ENCODE data around the gene LDLRAD2. TPM values are rescaled to one million over a fixed set of nuclear protein-coding genes. Genes with fewer than 3 reads are reported as not detected.

Gene LDLRAD2
- total RNA-seq, 1 donor from 2014 or later, result not detected

GRCh38 chr1:21831454-21831970, 19.4 kb downstream of the LDLRAD2 start:
- H3K27me3 Mint-ChIP-seq (ENCODE audit: insufficient read depth), result no peaks in the 10 kb centered on the region
- H3K36me3 Mint-ChIP-seq (ENCODE audit: low read depth), result peaks cover 10% of the 10 kb centered on the region
- intact Hi-C loops (cut with micrococcal nuclease), result no loop called here
- peaks cover 18% of the 10 kb centered on the region for H3K9me3 Mint-ChIP-seq
- DNase-seq (ENCODE audit: low spot score), result no peak
- no peaks in the 10 kb centered on the region for H3K4me1 Mint-ChIP-seq (ENCODE audit: low read depth)
- H3K4me3 Mint-ChIP-seq, result no peak overlapping the region
- no peak overlapping the region for H3K27ac Mint-ChIP-seq

DNA sequence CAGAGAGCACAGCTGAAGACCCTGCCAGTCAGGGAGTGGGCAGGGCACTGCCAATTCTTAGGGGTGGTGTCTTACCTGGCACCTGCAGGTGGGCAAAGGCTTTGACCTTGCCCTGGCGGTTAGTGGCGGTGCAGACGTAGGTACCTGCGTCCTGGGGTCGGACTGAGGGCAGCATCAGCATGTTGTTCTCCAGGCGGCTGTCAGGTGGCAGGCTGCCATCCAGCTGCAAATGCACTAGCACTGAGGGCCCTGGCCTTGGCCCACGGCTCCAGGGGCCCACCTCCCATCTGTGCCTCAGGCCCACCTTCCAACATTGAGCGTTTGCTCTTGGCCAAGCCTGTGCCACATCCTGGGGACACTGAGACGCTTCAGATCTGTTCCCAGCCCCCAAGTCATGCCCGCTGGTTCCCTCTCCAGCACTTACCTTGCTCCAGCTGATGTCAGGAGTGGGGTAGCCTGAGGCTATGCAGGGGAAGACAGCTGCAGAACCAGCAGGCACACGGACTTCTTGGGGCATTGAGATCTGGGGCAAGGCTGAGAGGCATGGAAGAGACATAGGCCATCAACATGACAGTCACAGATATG, 21.4 kb downstream of the LDLRAD2 start:
- no peaks in the 10 kb centered on the region for H3K4me1 Mint-ChIP-seq (ENCODE audit: low read depth)
- H3K27me3 Mint-ChIP-seq (ENCODE audit: insufficient read depth), result no peaks in the 10 kb centered on the region
- peaks cover 18% of the 10 kb centered on the region for H3K9me3 Mint-ChIP-seq

GRCh38 chr1:21834094-21834493, 22.0 kb downstream of the LDLRAD2 start:
- Mint-ChIP-seq H3K4me3 (no peak overlapping the region), H3K4me1 (ENCODE audit: low read depth) (no peaks in the 10 kb centered on the region), H3K36me3 (ENCODE audit: low read depth) (peaks cover 10% of the 10 kb centered on the region), H3K27ac (no peak overlapping the region), H3K9me3 (peaks cover 18% of the 10 kb centered on the region), H3K27me3 (ENCODE audit: insufficient read depth) (no peaks in the 10 kb centered on the region)
- intact Hi-C loops (cut with micrococcal nuclease), result no loop called here
- DNase-seq (ENCODE audit: low spot score), result no peak

More for the DNA sequence above, 21.4 kb downstream of the LDLRAD2 start:
- intact Hi-C loops (cut with micrococcal nuclease), result no loop called here
- no peak overlapping the region for H3K4me3 Mint-ChIP-seq
- no peak for DNase-seq (ENCODE audit: low spot score)
- H3K36me3 Mint-ChIP-seq (ENCODE audit: low read depth), result peaks cover 10% of the 10 kb centered on the region
- H3K27ac Mint-ChIP-seq, result no peak overlapping the region

GRCh38 chr1:21834666-21835065, 22.6 kb downstream of the LDLRAD2 start:
- no peak for DNase-seq (ENCODE audit: low spot score)
- Mint-ChIP-seq H3K36me3 (ENCODE audit: low read depth) (peaks cover 10% of the 10 kb centered on the region), H3K4me3 (no peak overlapping the region), H3K4me1 (ENCODE audit: low read depth) (no peaks in the 10 kb centered on the region), H3K27ac (no peak overlapping the region), H3K27me3 (ENCODE audit: insufficient read depth) (no peaks in the 10 kb centered on the region), H3K9me3 (peaks cover 18% of the 10 kb centered on the region)
- intact Hi-C loops (cut with micrococcal nuclease), result no loop called here

DNA sequence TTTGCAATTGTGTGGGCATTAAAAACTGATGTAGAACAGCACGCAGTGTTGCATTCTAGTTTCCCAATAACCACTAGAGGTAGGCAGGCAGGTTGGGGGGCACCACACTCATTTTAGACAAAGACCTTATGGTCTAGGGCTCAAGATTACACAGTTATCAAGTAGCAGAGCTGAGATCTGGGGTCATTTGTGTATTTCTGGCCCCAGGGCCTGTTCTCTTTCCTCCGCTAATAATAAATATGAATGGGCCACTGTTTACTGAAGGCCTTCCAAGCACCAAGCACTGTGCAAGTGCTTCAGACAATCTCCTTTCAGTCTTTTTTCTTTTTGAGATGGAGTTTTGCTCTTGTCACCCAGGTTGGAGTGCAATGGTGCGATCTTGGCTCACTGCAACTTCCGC, 23.9 kb downstream of the LDLRAD2 start:
- H3K9me3 Mint-ChIP-seq, result peaks cover 18% of the 10 kb centered on the region
- H3K27me3 Mint-ChIP-seq (ENCODE audit: insufficient read depth), result no peaks in the 10 kb centered on the region
- peaks cover 10% of the 10 kb centered on the region for H3K36me3 Mint-ChIP-seq (ENCODE audit: low read depth)
- H3K27ac Mint-ChIP-seq, result no peak overlapping the region
- no peaks in the 10 kb centered on the region for H3K4me1 Mint-ChIP-seq (ENCODE audit: low read depth)
- DNase-seq (ENCODE audit: low spot score), result no peak
- intact Hi-C loops (cut with micrococcal nuclease), result no loop called here
- no peak overlapping the region for H3K4me3 Mint-ChIP-seq

DNA sequence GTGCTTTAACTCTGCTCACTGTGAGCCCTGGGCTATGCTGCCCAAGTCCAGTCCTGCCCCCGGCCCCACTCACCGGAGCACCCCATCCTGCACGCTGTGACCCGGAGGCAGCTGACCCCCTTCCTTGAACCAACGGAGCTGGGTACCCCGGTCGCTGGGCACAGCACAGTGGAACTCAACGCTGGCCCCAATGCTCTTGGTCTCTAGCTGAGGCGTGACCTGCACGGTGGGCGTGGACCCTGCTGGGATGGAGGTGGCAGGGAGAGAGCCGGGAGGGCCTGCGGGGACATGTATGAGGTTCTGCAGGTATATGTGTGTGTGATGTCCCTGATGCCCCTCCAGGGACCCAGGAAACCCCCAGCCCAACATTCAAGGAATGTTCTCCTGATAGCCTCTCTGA, 24.7 kb downstream of the LDLRAD2 start:
- Mint-ChIP-seq H3K4me1 (ENCODE audit: low read depth) (no peaks in the 10 kb centered on the region), H3K27ac (no peak overlapping the region), H3K27me3 (ENCODE audit: insufficient read depth) (no peaks in the 10 kb centered on the region), H3K36me3 (ENCODE audit: low read depth) (peaks cover 10% of the 10 kb centered on the region), H3K4me3 (no peak overlapping the region), H3K9me3 (peaks cover 18% of the 10 kb centered on the region)
- intact Hi-C loops (cut with micrococcal nuclease), result no loop called here
- DNase-seq (ENCODE audit: low spot score), result no peak

GRCh38 chr1:21837476-21837875, 25.4 kb downstream of the LDLRAD2 start:
- Mint-ChIP-seq H3K36me3 (ENCODE audit: low read depth) (peaks cover 10% of the 10 kb centered on the region), H3K4me3 (no peak overlapping the region), H3K4me1 (ENCODE audit: low read depth) (no peaks in the 10 kb centered on the region), H3K9me3 (peaks cover 18% of the 10 kb centered on the region), H3K27ac (no peak overlapping the region), H3K27me3 (ENCODE audit: insufficient read depth) (no peaks in the 10 kb centered on the region)
- intact Hi-C loops (cut with micrococcal nuclease), result no loop called here
- no peak for DNase-seq (ENCODE audit: low spot score)

- no peaks in the 10 kb centered on the region for H3K27me3 Mint-ChIP-seq (ENCODE audit: insufficient read depth)
- H3K4me1 Mint-ChIP-seq (ENCODE audit: low read depth), result no peaks in the 10 kb centered on the region
- no peak for DNase-seq (ENCODE audit: low spot score)
- peaks cover 18% of the 10 kb centered on the region for H3K9me3 Mint-ChIP-seq
- no peak overlapping the region for H3K4me3 Mint-ChIP-seq
- intact Hi-C loops (cut with micrococcal nuclease), result no loop called here
- H3K27ac Mint-ChIP-seq, result no peak overlapping the region
- H3K36me3 Mint-ChIP-seq (ENCODE audit: low read depth), result peaks cover 10% of the 10 kb centered on the region
Measured at GRCh38 chr1:21838359-21839157, 26.5 kb downstream of the LDLRAD2 start.

- no peaks in the 10 kb centered on the region for H3K4me1 Mint-ChIP-seq (ENCODE audit: low read depth)
- intact Hi-C loops (cut with micrococcal nuclease), result no loop called here
- no peak overlapping the region for H3K27ac Mint-ChIP-seq
- peaks cover 8% of the 10 kb centered on the region for H3K9me3 Mint-ChIP-seq
- no peak for DNase-seq (ENCODE audit: low spot score)
- peaks cover 5% of the 10 kb centered on the region for H3K36me3 Mint-ChIP-seq (ENCODE audit: low read depth)
- H3K4me3 Mint-ChIP-seq, result no peak overlapping the region
- H3K27me3 Mint-ChIP-seq (ENCODE audit: insufficient read depth), result no peaks in the 10 kb centered on the region
Measured at GRCh38 chr1:21839337-21840037, 27.4 kb downstream of the LDLRAD2 start.

DNA sequence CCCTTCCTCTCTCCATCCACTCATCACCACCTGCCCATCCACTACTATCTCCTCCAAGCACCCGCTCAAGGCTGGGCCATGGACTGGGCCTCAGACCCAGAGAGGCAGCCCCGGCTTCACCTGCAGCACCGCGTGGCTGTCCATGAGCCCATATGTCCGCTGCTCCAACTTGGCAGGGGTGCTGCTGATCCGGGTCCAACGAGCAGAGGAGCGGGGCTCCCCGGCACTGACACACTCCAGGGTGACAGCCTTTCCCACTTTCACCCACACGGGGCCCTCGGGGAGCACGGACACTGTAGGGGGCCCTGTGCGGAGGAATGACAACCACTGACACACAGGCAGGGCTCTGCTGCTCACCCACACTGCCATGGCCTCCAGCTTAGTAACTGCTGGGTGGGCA, 28.9 kb downstream of the LDLRAD2 start:
- no peak overlapping the region for H3K27ac Mint-ChIP-seq
- intact Hi-C loops (cut with micrococcal nuclease), result no loop called here
- no peaks in the 10 kb centered on the region for H3K9me3 Mint-ChIP-seq
- H3K36me3 Mint-ChIP-seq (ENCODE audit: low read depth), result no peaks in the 10 kb centered on the region
- H3K27me3 Mint-ChIP-seq (ENCODE audit: insufficient read depth), result no peaks in the 10 kb centered on the region
- no peaks in the 10 kb centered on the region for H3K4me1 Mint-ChIP-seq (ENCODE audit: low read depth)
- H3K4me3 Mint-ChIP-seq, result no peak overlapping the region
- DNase-seq (ENCODE audit: low spot score), result no peak

DNA sequence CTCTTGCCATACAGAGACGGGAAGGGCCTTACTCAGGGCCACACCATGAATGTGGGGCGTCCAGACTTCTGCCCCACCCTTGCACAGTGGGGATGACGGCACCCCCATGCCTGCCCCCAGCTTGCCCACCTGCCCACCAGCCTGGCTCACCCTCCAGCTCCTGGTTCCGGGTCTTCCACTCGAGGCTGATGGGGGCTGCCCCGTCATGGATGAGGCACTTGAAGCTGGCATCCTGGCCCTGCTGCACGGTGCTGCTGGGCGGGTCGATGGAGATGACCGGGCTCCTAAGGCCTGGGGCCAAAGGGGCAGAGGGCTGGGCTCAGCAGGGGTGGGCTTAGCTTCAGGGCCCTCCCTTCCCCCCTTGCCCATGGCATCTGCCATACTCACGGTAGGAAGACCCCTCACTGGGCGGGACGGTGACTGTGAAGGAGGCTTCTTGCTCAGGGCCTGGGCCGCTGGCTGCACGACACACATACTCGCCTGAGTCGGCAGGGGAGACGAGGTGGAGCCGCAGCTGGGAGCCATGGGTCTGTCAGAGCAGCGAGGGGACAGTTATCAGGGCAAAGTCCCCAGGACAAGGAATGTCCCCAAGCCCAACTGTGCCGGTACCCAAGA, 29.9 kb downstream of the LDLRAD2 start:
- Mint-ChIP-seq H3K4me1 (ENCODE audit: low read depth) (no peaks in the 10 kb centered on the region), H3K27ac (no peak overlapping the region), H3K4me3 (no peak overlapping the region), H3K36me3 (ENCODE audit: low read depth) (no peaks in the 10 kb centered on the region), H3K27me3 (ENCODE audit: insufficient read depth) (no peaks in the 10 kb centered on the region), H3K9me3 (no peaks in the 10 kb centered on the region)
- DNase-seq (ENCODE audit: low spot score), result no peak
- intact Hi-C loops (cut with micrococcal nuclease), result no loop called here

GRCh38 chr1:21842606-21843162, 30.6 kb downstream of the LDLRAD2 start:
- DNase-seq (ENCODE audit: low spot score), result no peak
- Mint-ChIP-seq H3K4me3 (no peak overlapping the region), H3K27me3 (ENCODE audit: insufficient read depth) (no peaks in the 10 kb centered on the region), H3K36me3 (ENCODE audit: low read depth) (no peaks in the 10 kb centered on the region), H3K9me3 (no peaks in the 10 kb centered on the region), H3K4me1 (ENCODE audit: low read depth) (no peaks in the 10 kb centered on the region), H3K27ac (no peak overlapping the region)
- intact Hi-C loops (cut with micrococcal nuclease), result no loop called here
